ENCODE measurements around the gene ASCL2.
A peak's percentile ranks its signal among the peaks of the same experiment; 100 is the strongest.
"Not testable (repeated sequence)": the region's sequence is repeated elsewhere in the genome, so short reads cannot be mapped to it uniquely, and the experiment has no call there.

Gene ASCL2

GRCh38 chr11:2293984-2294925 is 23.9 kb upstream of the ASCL2 start:
- DNase-seq (ENCODE audit: low spot score in 2 of 2), result peak in 1 of 2 donors; percentile 47
- peaks cover 39% of the 10 kb centered on the region for H3K4me1 Mint-ChIP-seq
- no peak overlapping the region for H3K27ac Mint-ChIP-seq
- H3K4me3 Mint-ChIP-seq, result no peak overlapping the region
- no peaks in the 10 kb centered on the region for H3K9me3 Mint-ChIP-seq
- no peak for ATAC-seq
- H3K36me3 Mint-ChIP-seq, result peaks cover 4% of the 10 kb centered on the region

GRCh38 chr11:2293531-2293971 is 23.2 kb upstream of the ASCL2 start:
- Mint-ChIP-seq H3K4me3 (no peak overlapping the region), H3K9me3 (no peaks in the 10 kb centered on the region), H3K27ac (no peak overlapping the region), H3K4me1 (peaks cover 38% of the 10 kb centered on the region), H3K36me3 (peaks cover 4% of the 10 kb centered on the region)
- DNase-seq (ENCODE audit: low spot score in 2 of 2), result peak in 1 of 2 donors; percentile 43
- no peak for ATAC-seq

GRCh38 chr11:2290351-2290841 is 20.0 kb upstream of the ASCL2 start:
- DNase-seq (ENCODE audit: low spot score in 2 of 2), result peak in 1 of 2 donors; percentile 23
- Mint-ChIP-seq H3K27ac (peak overlapping the region; percentile 83), H3K36me3 (peaks cover 4% of the 10 kb centered on the region), H3K9me3 (no peaks in the 10 kb centered on the region), H3K4me1 (peaks cover 33% of the 10 kb centered on the region), H3K4me3 (no peak overlapping the region)
- ATAC-seq, result no peak

- Mint-ChIP-seq H3K4me1 (peaks cover 31% of the 10 kb centered on the region), H3K27ac (peak overlapping the region; percentile 83), H3K4me3 (no peak overlapping the region), H3K9me3 (no peaks in the 10 kb centered on the region), H3K36me3 (peaks cover 4% of the 10 kb centered on the region)
- ATAC-seq (no peak), DNase-seq (ENCODE audit: low spot score in 2 of 2) (no peak)
These were observed 19.5 kb upstream of the ASCL2 start for GRCh38 chr11:2289859-2290258.

GRCh38 chr11:2289350-2289749 is 19.0 kb upstream of the ASCL2 start:
- peaks cover 4% of the 10 kb centered on the region for H3K36me3 Mint-ChIP-seq
- DNase-seq (ENCODE audit: low spot score in 2 of 2) (peak in 1 of 2 donors; percentile 13), ATAC-seq (no peak)
- H3K9me3 Mint-ChIP-seq, result no peaks in the 10 kb centered on the region
- H3K4me3 Mint-ChIP-seq, result no peak overlapping the region
- peaks cover 26% of the 10 kb centered on the region for H3K4me1 Mint-ChIP-seq
- no peak overlapping the region for H3K27ac Mint-ChIP-seq

GRCh38 chr11:2287091-2287490 is 16.7 kb upstream of the ASCL2 start:
- Mint-ChIP-seq H3K9me3 (peaks cover 3% of the 10 kb centered on the region), H3K4me3 (no peak overlapping the region), H3K36me3 (peaks cover 4% of the 10 kb centered on the region), H3K4me1 (peaks cover 19% of the 10 kb centered on the region), H3K27ac (peak overlapping the region; percentile 39)
- ATAC-seq (no peak), DNase-seq (ENCODE audit: low spot score in 2 of 2) (peak in 1 of 2 donors; percentile 43)

GRCh38 chr11:2286350-2286749 is 16.0 kb upstream of the ASCL2 start:
- ATAC-seq, H3K27ac Mint-ChIP-seq, H3K4me3 Mint-ChIP-seq, H3K9me3 Mint-ChIP-seq, H3K36me3 Mint-ChIP-seq: not testable (repeated sequence)
- H3K4me1 Mint-ChIP-seq, result peaks cover 19% of the 10 kb centered on the region
- DNase-seq (ENCODE audit: low spot score in 2 of 2), result peak in 1 of 2 donors; percentile 29

- DNase-seq (ENCODE audit: low spot score in 2 of 2) (no peak), ATAC-seq (no peak)
- Mint-ChIP-seq H3K4me3 (no peak overlapping the region), H3K9me3 (peaks cover 4% of the 10 kb centered on the region), H3K4me1 (no peaks in the 10 kb centered on the region), H3K36me3 (no peaks in the 10 kb centered on the region), H3K27ac (no peak overlapping the region)
These were observed 9.8 kb upstream of the ASCL2 start for GRCh38 chr11:2280208-2280607.

- Mint-ChIP-seq H3K9me3 (peaks cover 4% of the 10 kb centered on the region), H3K36me3 (no peaks in the 10 kb centered on the region), H3K4me3 (no peak overlapping the region), H3K27ac (no peak overlapping the region), H3K4me1 (no peaks in the 10 kb centered on the region)
- no peak for ATAC-seq
- peak in 1 of 2 donors; percentile 34 for DNase-seq (ENCODE audit: low spot score in 2 of 2)
These were observed 7.6 kb upstream of the ASCL2 start for GRCh38 chr11:2277933-2278523.

GRCh38 chr11:2277008-2277346 is 6.6 kb upstream of the ASCL2 start:
- H3K36me3 Mint-ChIP-seq, result no peaks in the 10 kb centered on the region
- H3K27ac Mint-ChIP-seq, result no peak overlapping the region
- H3K4me1 Mint-ChIP-seq, result no peaks in the 10 kb centered on the region
- no peak overlapping the region for H3K4me3 Mint-ChIP-seq
- no peak for ATAC-seq
- peak in 1 of 2 donors; percentile 34 for DNase-seq (ENCODE audit: low spot score in 2 of 2)
- H3K9me3 Mint-ChIP-seq, result no peaks in the 10 kb centered on the region

- Mint-ChIP-seq H3K4me3 (no peak overlapping the region), H3K36me3 (no peaks in the 10 kb centered on the region), H3K27ac (no peak overlapping the region), H3K9me3 (no peaks in the 10 kb centered on the region), H3K4me1 (peaks cover 4% of the 10 kb centered on the region)
- ATAC-seq (no peak), DNase-seq (ENCODE audit: low spot score in 2 of 2) (peak in 1 of 2 donors; percentile 43)
These were observed 6.1 kb upstream of the ASCL2 start for GRCh38 chr11:2276280-2277007.

GRCh38 chr11:2275334-2276279 is 5.2 kb upstream of the ASCL2 start:
- Mint-ChIP-seq H3K36me3 (no peaks in the 10 kb centered on the region), H3K4me3 (no peak overlapping the region), H3K4me1 (peaks cover 6% of the 10 kb centered on the region), H3K9me3 (no peaks in the 10 kb centered on the region), H3K27ac (no peak overlapping the region)
- ATAC-seq (no peak), DNase-seq (ENCODE audit: low spot score in 2 of 2) (peak in 1 of 2 donors; percentile 39)

- Mint-ChIP-seq H3K4me1 (peaks cover 6% of the 10 kb centered on the region), H3K9me3 (no peaks in the 10 kb centered on the region), H3K36me3 (no peaks in the 10 kb centered on the region), H3K27ac (no peak overlapping the region), H3K4me3 (no peak overlapping the region)
- no peak for ATAC-seq
- peak in 1 of 2 donors; percentile 20 for DNase-seq (ENCODE audit: low spot score in 2 of 2)
These were observed 3.4 kb upstream of the ASCL2 start for GRCh38 chr11:2273771-2274170.

- H3K4me3 Mint-ChIP-seq, result no peak overlapping the region
- DNase-seq (ENCODE audit: low spot score in 2 of 2) (no peak), ATAC-seq (no peak)
- H3K9me3 Mint-ChIP-seq, result no peaks in the 10 kb centered on the region
- no peak overlapping the region for H3K27ac Mint-ChIP-seq
- H3K4me1 Mint-ChIP-seq, result peaks cover 10% of the 10 kb centered on the region
- H3K36me3 Mint-ChIP-seq, result no peaks in the 10 kb centered on the region
These were observed 2.9 kb upstream of the ASCL2 start for GRCh38 chr11:2273311-2273710.
